Spleen (tissue), 7 donors: ENCODE measurements around the gene KIR2DL1.
"Not testable (repeated sequence)": the region's sequence is repeated elsewhere in the genome, so short reads cannot be mapped to it uniquely, and the experiment has no call there.

ENCODE experiments used
- POLR2A ChIP-seq, 3 donors: fragments of 450-650 bp; IDR thresholded peaks; one replicate each; pipeline ENCODE4 v1.5.1; 2017; ENCODE audit warnings: antibody characterized with exemption in 3 of 3, mild to moderate bottlenecking in 1 of 3
- TF ChIP-seq, protein P1 (sequence below), 11 experiments: fragments of 200-600 bp in 7 of 11; fragments of 450-650 bp in 4 of 11; sonication (generic) in 4 of 11; IDR thresholded peaks in 8 of 11; conservative IDR thresholded peaks in 3 of 11; 1 replicate in 7 of 11; 2 replicates in 4 of 11; pipeline versions ENCODE4 v1.4.0 to v1.8.0; 2016 to 2021; ENCODE audit warnings: antibody characterized with exemption in 11 of 11, inconsistent platforms in 4 of 11, mild to moderate bottlenecking in 1 of 11
- donor health status: DM: no; HTN: no; CAD: no; lungs with moderate emphysema.
- donor health status: DM: no; HTN: no; CAD: no.
- donor health status: DM: no; HTN: no; CAD: no.

DNA sequence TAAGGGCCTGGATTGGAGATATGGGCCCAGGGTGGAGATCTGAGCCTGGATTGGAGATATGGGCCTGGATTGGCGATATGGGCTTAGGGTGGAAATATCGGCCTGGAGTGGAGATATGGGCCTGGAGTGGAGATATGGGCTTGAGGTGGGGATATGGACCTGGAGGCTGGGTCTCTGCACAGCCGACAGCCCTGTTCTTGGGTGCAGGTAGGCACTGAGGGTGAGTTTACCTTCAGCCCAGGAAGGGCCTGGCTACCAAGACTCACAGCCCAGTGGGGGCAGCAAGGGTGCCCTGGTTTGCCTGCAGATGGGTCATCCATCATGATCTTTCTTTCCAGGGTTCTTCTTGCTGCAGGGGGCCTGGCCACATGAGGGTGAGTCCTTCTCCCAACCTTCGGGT lies 918 bp downstream of the KIR2DL1 start:
- TF ChIP-seq, protein P1, sequence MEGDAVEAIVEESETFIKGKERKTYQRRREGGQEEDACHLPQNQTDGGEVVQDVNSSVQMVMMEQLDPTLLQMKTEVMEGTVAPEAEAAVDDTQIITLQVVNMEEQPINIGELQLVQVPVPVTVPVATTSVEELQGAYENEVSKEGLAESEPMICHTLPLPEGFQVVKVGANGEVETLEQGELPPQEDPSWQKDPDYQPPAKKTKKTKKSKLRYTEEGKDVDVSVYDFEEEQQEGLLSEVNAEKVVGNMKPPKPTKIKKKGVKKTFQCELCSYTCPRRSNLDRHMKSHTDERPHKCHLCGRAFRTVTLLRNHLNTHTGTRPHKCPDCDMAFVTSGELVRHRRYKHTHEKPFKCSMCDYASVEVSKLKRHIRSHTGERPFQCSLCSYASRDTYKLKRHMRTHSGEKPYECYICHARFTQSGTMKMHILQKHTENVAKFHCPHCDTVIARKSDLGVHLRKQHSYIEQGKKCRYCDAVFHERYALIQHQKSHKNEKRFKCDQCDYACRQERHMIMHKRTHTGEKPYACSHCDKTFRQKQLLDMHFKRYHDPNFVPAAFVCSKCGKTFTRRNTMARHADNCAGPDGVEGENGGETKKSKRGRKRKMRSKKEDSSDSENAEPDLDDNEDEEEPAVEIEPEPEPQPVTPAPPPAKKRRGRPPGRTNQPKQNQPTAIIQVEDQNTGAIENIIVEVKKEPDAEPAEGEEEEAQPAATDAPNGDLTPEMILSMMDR (IDR thresholded peaks at IDR 0.05 in 8 of 11, conservative IDR thresholded peaks at IDR 0.05 in 3 of 11), result not testable (repeated sequence)
- TF ChIP-seq POLR2A (IDR thresholded peaks at IDR 0.05), result not testable (repeated sequence)
